EL (cell line): ENCODE measurements around the gene OR2T35.

Experiments used
- DNase-seq: peaks from one replicate; pipeline ENCODE4 v3.0.0-alpha.2; 2016

OR2T35 gene

GRCh38 chr1:248625971-248626370 lies 19.1 kb downstream of the OR2T35 start:
- DNase-seq: no peak

- no peak for DNase-seq
Observed at GRCh38 chr1:248625166-248625565, 19.9 kb downstream of the OR2T35 start.

GRCh38 chr1:248622570-248623001 lies 22.5 kb downstream of the OR2T35 start:
- DNase-seq: peak; percentile 25

GRCh38 chr1:248621770-248622169 lies 23.3 kb downstream of the OR2T35 start:
- no peak for DNase-seq

- peak; percentile 54 for DNase-seq
Observed at GRCh38 chr1:248618878-248619277, 26.2 kb downstream of the OR2T35 start.

- no peak for DNase-seq
Observed at GRCh38 chr1:248618119-248618518, 27.0 kb downstream of the OR2T35 start.

- no peak for DNase-seq
Observed at GRCh38 chr1:248613742-248614141, 31.3 kb downstream of the OR2T35 start.

GRCh38 chr1:248611883-248612414 lies 33.1 kb downstream of the OR2T35 start:
- no peak for DNase-seq

- DNase-seq: no peak
Observed at GRCh38 chr1:248610301-248610700, 34.8 kb downstream of the OR2T35 start.

- no peak for DNase-seq
Observed at GRCh38 chr1:248599396-248599795, 45.7 kb downstream of the OR2T35 start.

- no peak for DNase-seq
Observed at GRCh38 chr1:248597589-248597988, 47.5 kb downstream of the OR2T35 start, which contains the start of gene OR2T10. Gene OR2T10 (minus strand): TSS chr1:248597700. CDS start chr1:248593768, 3,932 bp downstream.

GRCh38 chr1:248596615-248597014 lies 48.5 kb downstream of the OR2T35 start:
- no peak for DNase-seq

- no peak for DNase-seq
Observed at GRCh38 chr1:248593226-248593625, 51.9 kb downstream of the OR2T35 start.

GRCh38 chr1:248592655-248593054 lies 52.4 kb downstream of the OR2T35 start:
- DNase-seq: no peak

GRCh38 chr1:248590055-248590454 lies 55.0 kb downstream of the OR2T35 start:
- no peak for DNase-seq

- no peak for DNase-seq
Observed at GRCh38 chr1:248589334-248589733, 55.7 kb downstream of the OR2T35 start.
